ENCODE results near the gene DPEP2NB.
A peak's percentile ranks its signal among the peaks of the same experiment; 100 is the strongest.
"Not testable (repeated sequence)": the region's sequence is repeated elsewhere in the genome, so short reads cannot be mapped to it uniquely, and the experiment has no call there.

Gene DPEP2NB

DNA sequence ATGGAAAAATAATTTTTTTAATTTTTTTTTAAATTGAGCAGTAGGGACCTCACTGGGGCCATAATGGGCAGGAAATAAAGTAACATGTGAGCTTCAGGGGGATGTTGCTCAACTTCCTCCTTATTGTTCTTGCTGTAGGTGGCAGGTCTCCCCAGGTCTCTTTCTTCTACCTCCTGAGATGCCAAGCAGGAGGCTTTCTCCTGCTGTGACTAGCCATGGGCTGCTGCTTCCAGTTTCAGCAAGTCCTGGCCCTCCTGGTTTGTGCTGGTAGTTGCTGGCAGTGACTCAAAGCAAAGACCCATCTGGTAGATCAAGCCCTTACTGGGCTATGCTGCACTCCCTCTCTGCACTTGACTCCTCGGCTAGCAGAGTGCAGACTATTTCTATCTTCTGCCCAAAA is 2.3 kb downstream of the DPEP2NB start:
- no peak for DNase-seq (ENCODE audit: low read depth, low spot score)

DNA sequence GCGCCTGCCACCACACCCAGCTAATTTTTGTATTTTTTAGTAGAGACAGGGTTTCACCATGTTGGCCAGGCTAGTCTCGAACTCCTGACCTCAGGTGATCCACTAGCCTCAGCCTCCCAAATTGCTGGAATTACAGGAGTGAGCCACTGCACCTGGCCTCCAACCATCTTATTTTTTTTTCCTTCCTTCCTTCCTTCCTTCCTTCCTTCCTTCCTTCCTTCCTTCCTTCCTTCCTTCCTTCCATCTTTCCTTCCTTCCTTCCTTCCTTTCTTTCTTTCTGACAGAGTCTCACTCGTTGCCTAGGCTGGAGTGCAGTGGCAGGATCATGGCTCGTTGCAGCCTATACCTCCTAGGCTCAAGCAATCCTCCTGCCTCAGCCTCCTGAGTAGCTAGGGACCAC is 5.8 kb downstream of the DPEP2NB start:
- DNase-seq (ENCODE audit: low read depth, low spot score), result not testable (repeated sequence)

DNA sequence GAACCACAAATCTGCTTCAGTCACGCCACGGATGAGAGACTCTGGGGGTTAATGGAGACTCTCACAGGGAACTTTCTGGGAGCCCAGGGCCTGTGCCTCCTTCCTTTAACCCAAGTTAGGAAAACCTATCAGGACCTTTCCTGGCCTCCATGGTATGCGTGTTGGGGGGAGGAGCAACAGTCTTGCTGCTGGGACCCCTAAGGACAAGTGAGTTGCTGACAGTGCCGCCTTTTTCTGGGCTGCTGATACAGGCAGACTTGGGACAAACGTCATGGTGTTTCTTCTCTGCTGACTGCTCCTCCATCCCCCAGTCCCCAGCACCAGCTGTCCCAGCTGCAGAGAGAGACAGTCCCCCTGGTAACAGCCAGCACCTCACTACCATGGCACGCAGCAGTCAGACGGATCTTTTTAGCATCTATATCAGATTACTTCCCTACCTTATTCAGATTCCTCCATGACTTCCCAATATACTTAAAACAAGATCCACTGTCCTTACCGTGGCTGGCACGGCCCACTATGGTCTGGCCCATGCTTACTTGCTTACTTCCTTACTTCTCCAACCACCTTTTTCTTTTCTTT is 6.5 kb downstream of the DPEP2NB start:
- DNase-seq (ENCODE audit: low read depth, low spot score), result no peak

- no peak for DNase-seq (ENCODE audit: low read depth, low spot score)
Observed at GRCh38 chr16:68005786-68006286, 9.9 kb downstream of the DPEP2NB start.

GRCh38 chr16:68005211-68005610 is 10.5 kb downstream of the DPEP2NB start:
- DNase-seq (ENCODE audit: low read depth, low spot score), result no peak

GRCh38 chr16:68003031-68003430 is 12.7 kb downstream of the DPEP2NB start:
- DNase-seq (ENCODE audit: low read depth, low spot score), result no peak

- no peak for DNase-seq (ENCODE audit: low read depth, low spot score)
Observed at GRCh38 chr16:68000450-68000849, 15.3 kb downstream of the DPEP2NB start.

DNA sequence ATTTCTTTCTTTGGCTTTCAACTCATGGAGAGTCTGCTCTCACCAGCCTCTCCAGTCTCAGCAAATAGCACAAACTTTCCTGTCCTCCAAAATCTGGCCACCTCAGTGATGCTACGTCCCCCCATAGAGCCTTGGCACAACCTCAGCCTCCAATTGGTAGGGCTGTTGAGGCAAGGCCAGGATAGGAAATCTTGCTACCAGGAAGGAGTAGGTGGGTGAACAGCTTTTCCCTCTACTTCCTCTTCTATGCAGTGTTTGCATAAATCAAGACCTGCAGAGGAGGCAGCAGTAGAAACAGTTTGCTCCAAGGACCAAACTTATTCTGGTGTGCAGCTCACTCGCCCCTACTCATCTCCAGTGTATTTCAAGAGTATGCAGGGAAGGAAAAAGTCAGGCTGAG is 15.7 kb downstream of the DPEP2NB start:
- DNase-seq (ENCODE audit: low read depth, low spot score), result no peak

DNA sequence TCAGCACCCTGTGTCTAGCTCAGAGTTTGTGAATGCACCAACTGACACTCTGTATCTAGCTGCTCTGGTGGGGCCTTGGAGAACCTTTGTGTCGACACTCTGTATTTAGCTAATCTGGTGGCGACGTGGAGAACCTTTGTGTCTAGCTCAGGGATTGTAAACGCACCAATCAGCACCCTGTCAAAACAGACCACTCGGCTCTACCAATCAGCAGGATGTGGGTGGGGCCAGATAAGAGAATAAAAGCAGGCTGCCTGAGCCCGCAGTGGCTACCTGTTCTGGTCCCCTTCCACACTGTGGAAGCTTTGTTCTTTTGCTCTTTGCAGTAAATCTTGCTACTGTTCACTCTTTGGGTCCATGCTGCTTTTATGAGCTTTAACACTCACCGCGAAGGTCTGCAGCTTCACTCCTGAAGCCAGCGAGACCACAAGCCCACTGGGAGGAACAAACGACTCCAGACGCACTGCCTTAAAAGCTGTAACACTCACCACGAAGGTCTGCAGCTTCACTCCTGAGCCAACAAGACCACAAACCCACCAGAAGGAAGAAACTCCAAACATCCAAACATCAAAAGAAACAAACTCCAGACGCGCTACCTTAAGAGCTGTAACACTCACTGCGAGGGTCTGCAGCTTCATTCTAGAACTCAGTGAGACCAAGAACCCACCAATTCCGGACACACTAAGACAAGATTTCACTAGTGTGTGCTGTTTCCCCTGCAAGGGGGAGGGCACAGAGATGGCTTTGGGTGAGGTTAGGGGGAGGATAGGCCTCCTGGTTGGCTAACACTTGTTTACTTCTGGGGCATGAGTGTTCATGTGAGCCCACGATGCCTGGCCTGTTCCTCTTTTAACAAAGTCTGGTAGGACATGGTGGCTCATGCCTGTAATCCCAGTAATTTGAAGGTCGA is 16.7 kb downstream of the DPEP2NB start, which contains the start of gene DPEP2:
TSS of gene DPEP2 (minus strand) at position 706 of the 910 bp plus-strand sequence. CDS start 6,272 bp downstream, outside the sequence.
- not testable (repeated sequence) for DNase-seq (ENCODE audit: low read depth, low spot score)

GRCh38 chr16:67998231-67998778 is 17.4 kb downstream of the DPEP2NB start:
- not testable (repeated sequence) for DNase-seq (ENCODE audit: low read depth, low spot score)

GRCh38 chr16:67996666-67997065 is 19.0 kb downstream of the DPEP2NB start:
- no peak for DNase-seq (ENCODE audit: low read depth, low spot score)

DNA sequence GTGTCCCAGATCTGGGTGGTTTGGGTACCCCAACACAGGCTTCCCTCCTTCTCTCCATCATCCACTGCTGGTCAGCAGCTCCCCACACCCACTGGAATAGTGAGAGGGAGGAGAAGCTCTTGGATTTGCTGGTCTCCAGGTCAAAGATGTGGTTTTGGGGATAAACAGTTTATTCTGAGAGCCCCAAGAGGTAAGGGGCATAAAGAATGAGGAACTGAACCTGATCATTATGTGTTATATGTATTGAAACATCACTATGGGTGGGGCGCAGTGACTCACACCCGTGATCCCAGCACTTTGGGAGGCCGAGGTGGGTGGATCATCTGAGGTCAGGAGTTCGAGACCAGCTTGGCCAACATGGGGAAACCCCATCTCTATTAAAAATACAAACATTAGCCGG is 20.3 kb downstream of the DPEP2NB start:
- DNase-seq (ENCODE audit: low read depth, low spot score), result no peak

- not testable (repeated sequence) for DNase-seq (ENCODE audit: low read depth, low spot score)
Observed at GRCh38 chr16:67994040-67994408, 21.7 kb downstream of the DPEP2NB start.

- DNase-seq (ENCODE audit: low read depth, low spot score), result peak; percentile 84
Observed at GRCh38 chr16:67993207-67994039, 22.3 kb downstream of the DPEP2NB start.

GRCh38 chr16:67992661-67993206 is 23.0 kb downstream of the DPEP2NB start:
- DNase-seq (ENCODE audit: low read depth, low spot score), result no peak

DNA sequence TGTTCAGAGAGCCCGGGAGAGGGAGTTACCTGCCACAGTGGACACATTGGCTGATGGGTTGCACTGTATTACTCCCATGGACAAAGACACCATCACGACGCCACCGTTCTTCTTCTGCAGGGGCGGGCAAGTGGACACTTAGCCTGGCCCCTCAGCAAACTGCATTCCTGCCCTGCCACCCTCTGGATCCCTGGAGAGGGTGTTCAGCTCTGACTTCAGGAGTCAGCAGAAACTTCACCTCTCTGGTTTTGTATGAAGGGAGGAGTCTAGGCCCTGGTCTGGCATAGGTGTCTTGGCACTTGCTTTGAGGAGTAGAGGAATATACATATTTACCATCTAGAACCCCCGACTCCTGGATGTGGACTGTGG is 25.7 kb downstream of the DPEP2NB start:
- DNase-seq (ENCODE audit: low read depth, low spot score), result no peak

DNA sequence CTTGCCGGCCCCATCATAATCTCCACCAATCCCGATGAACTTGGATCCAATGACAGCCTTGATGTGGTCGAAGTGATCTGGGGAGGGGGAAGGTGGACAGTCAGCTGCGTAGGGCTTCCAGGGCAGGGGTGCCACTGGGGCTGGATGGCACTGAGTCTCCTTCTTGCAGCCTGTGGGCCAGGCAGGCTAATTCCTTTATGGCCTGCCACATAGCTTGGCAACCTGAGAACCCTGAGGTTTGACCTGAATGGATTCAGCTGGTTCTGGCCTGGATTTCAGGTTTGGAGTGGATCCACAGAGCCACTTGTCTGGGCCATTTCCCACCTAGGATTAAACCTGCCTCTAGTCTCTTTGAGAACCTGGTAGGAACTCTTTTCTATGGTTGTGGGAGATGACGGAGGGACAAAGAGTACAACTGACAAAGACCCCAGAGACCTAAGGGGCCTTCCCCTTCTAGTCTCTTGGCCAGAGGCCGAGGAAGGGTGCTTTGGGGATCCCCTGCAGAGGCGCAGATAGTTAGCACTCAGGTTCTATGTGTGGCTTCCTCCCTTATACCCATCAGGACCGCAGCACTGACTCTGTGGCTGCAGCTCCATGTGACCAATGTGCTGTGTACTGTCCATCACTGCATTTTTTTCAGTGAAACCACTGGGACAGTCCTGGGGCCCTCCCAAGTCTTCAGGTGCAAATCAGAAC is 26.2 kb downstream of the DPEP2NB start:
- DNase-seq (ENCODE audit: low read depth, low spot score), result no peak

DNA sequence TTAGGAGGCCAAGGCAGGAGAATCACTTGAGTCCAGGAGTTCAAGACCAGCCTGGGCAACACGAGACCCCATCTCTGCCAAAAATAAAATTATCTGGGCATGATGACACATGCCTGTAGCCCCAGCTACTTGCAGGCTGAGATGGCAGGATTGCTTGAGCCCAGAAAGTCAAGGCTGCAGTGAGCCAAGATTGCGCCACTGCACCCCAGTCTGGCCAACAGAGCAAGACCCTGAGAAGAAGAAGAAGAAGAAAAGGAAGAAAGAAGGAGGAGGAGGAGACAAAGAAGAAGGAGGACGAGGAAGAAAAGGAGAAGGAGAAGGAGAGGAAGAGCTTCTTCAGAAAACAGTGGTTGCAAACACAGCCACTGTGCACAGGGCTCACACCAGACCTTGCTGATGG is 27.0 kb downstream of the DPEP2NB start:
- no peak for DNase-seq (ENCODE audit: low read depth, low spot score)

DNA sequence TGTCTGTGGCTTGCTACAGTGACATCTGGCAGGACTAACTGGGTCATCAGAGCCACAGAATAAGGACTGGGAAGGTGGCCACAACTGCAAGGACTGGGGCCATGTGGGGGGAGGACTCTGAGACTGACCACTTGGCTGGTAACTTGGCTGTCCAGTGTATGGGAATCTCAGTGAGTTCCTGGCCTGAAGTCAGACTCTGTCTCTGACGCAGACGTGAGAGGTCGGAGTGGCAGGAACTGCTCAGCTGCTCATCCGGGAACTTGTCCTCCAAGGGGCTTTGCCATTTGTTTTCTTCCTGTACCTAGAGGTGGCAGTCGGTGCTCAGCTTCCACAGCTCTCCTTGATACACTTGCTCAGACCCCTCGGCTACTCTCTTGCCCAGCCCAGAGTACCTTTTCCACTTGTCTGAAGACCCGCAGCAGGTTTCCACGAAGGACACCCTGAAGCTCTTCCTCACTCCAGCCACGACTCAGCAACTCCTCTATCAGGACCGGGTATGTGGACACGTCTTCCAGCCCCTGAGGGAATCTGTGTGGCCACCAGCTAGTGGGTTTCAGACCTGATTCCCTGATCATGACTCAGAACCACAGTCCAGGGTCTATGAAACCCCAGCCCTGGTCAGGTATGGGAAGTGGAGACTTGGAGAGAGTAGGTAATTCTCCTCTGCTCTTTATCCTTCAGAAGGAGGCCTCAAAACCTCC is 28.1 kb downstream of the DPEP2NB start:
- DNase-seq (ENCODE audit: low read depth, low spot score), result peak; percentile 45

DNA sequence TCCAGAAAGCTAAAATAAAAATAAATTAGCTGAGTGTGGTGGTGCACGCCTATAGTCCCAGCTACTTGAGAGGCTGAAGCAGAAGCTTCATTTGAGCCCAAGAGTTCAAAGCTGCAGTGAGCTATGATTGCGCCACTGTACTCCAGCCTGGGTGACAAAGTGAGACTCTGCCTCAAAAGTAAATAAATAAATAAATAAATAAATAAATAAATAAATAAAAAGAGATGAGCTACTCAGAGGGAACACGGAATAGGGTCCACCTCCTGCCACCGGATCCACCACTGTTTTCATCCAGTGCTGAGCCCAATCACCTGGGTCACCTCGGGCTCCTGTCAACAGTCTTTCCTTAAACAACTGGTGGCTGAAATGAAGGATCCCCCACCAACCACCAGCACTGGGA is 28.8 kb downstream of the DPEP2NB start:
- DNase-seq (ENCODE audit: low read depth, low spot score), result no peak
